NCI-H748 treated with DMSO at 0.1 percent for 48 hours (cell line): ENCODE data around the gene KCNMB2.
A peak's percentile ranks its signal among the peaks of the same experiment; 100 is the strongest.
"Not testable (repeated sequence)": the region's sequence is repeated elsewhere in the genome, so short reads cannot be mapped to it uniquely, and the experiment has no call there.

Experiments
- DNase-seq: peaks from one replicate; lab custom pipeline; 2025; lab: John Stamatoyannopoulos, UW

The KCNMB2 gene

GRCh38 chr3:178703268-178703975 lies 167.2 kb downstream of the KCNMB2 start:
- no peak for DNase-seq

GRCh38 chr3:178705925-178706324 lies 169.7 kb downstream of the KCNMB2 start:
- DNase-seq = peak; percentile 13

GRCh38 chr3:178706411-178706810 lies 170.2 kb downstream of the KCNMB2 start:
- no peak for DNase-seq

- no peak for DNase-seq
These were observed 171.2 kb downstream of the KCNMB2 start for GRCh38 chr3:178707311-178708031.

- peak; percentile 46 for DNase-seq
These were observed 172.8 kb downstream of the KCNMB2 start for GRCh38 chr3:178709051-178709450.

- DNase-seq = no peak
These were observed 175.5 kb downstream of the KCNMB2 start for GRCh38 chr3:178711753-178712152.

- DNase-seq = peak; percentile 8
These were observed 176.0 kb downstream of the KCNMB2 start for GRCh38 chr3:178712247-178712646.

- no peak for DNase-seq
These were observed 178.9 kb downstream of the KCNMB2 start for GRCh38 chr3:178714925-178715832.

- no peak for DNase-seq
These were observed 182.9 kb downstream of the KCNMB2 start for GRCh38 chr3:178718995-178719635.

GRCh38 chr3:178732824-178733223 lies 196.6 kb downstream of the KCNMB2 start:
- no peak for DNase-seq

- DNase-seq = no peak
These were observed 198.9 kb downstream of the KCNMB2 start for GRCh38 chr3:178735032-178735674.

- DNase-seq = no peak
These were observed 200.1 kb downstream of the KCNMB2 start for GRCh38 chr3:178736300-178736699.

GRCh38 chr3:178739720-178740119 lies 203.5 kb downstream of the KCNMB2 start:
- no peak for DNase-seq

- DNase-seq = no peak
These were observed 204.8 kb downstream of the KCNMB2 start for GRCh38 chr3:178741020-178741419.

- DNase-seq = no peak
These were observed 207.1 kb downstream of the KCNMB2 start for GRCh38 chr3:178743297-178743696.

- not testable (repeated sequence) for DNase-seq
These were observed 209.8 kb downstream of the KCNMB2 start for GRCh38 chr3:178745861-178746655.

GRCh38 chr3:178748874-178749273 lies 212.6 kb downstream of the KCNMB2 start:
- DNase-seq = no peak

- no peak for DNase-seq
These were observed 213.2 kb downstream of the KCNMB2 start for GRCh38 chr3:178749471-178749870.

- DNase-seq = no peak
These were observed 214.5 kb downstream of the KCNMB2 start for GRCh38 chr3:178750639-178751300.

GRCh38 chr3:178752843-178753242 lies 216.6 kb downstream of the KCNMB2 start:
- DNase-seq = no peak
